GM12878 (cell line): ENCODE data around the gene GAP43. TPM values are rescaled to one million over a fixed set of nuclear protein-coding genes. Genes with fewer than 3 reads are reported as not detected.
A peak's percentile ranks its signal among the peaks of the same experiment; 100 is the strongest.

Experiments
- ATAC-seq: fragments of 200-7000 bp; cut with Tn5 transposase; 3 replicates; pipeline ENCODE4 v1.9.1; 2020; ENCODE audit warnings: mild to moderate bottlenecking, moderate library complexity
- BruUV-seq: library from RNA; stranded (reverse); fragments of 400-500 nt; replicated peaks from 2 replicates; lab custom pipeline; 2021; lab: Mats Ljungman, UMichigan
- CTCF ChIA-PET: fragments of 300-600 bp; sonication (Branson Sonifier 250); formaldehyde crosslinking; extraction: SDS; loops from one replicate; lab custom pipeline; 2021; ENCODE audit warnings: inconsistent platforms; lab: Yijun Ruan, JAX
- POLR2A ChIA-PET: fragments of 350-600 bp; formaldehyde crosslinking; extraction: SDS; loops from one replicate; lab custom pipeline; 2021; ENCODE audit warnings: inconsistent platforms; lab: Charles Lee
- RAD21 ChIA-PET: fragments of 300-600 bp; sonication (Branson Sonifier 250); formaldehyde crosslinking; loops from one replicate; lab custom pipeline; 2023; ENCODE audit warnings: antibody characterized with exemption; ENCODE audit not compliant: unreplicated experiment; lab: Charles Lee
- SMC1A ChIA-PET: fragments of 300-600 bp; sonication (Branson Sonifier 250); formaldehyde crosslinking; loops from one replicate; lab custom pipeline; 2023; ENCODE audit not compliant: unreplicated experiment, uncharacterized antibody; lab: Charles Lee
- DNase-seq: peaks from one replicate; pipeline ENCODE4 v3.0.0-alpha.2; 2011; ENCODE audit warnings: low read depth, low spot score
- FAIRE-seq: peaks from 3 replicates; lab custom pipeline; 2011; peaks lifted over from hg19 to GRCh38; lab: Jason Lieb, UNC
- H2AFZ ChIP-seq: 2 replicates; pipeline ENCODE4 v1.6.0; 2011; ENCODE audit warnings: low read depth, low read length, control low read depth; ENCODE audit not compliant: control insufficient read depth
- H3K27ac ChIP-seq: 2 replicates; pipeline ENCODE4 v1.5.1; 2011; ENCODE audit warnings: control low read depth; ENCODE audit not compliant: control insufficient read depth, insufficient read depth
- H3K27me3 ChIP-seq, 2 experiments: replicated peaks in 1 of 2; 2 replicates each; pipeline versions ENCODE4 v1.6.0 to v1.6.1; 2011; ENCODE audit warnings: low read length in 1 of 2; ENCODE audit not compliant: control insufficient read depth in 2 of 2, insufficient read depth in 2 of 2
- H3K36me3 ChIP-seq, 2 experiments: 2 replicates each; pipeline ENCODE4 v1.5.1; 2011; ENCODE audit warnings: low read length in 1 of 2; ENCODE audit not compliant: control insufficient read depth in 2 of 2, insufficient read depth in 2 of 2
- H3K4me1 ChIP-seq: 2 replicates; pipeline ENCODE4 v1.6.1; 2011; ENCODE audit warnings: mild to moderate bottlenecking, low read length, moderate library complexity, mixed read lengths; ENCODE audit not compliant: control insufficient read depth, insufficient read depth
- H3K4me2 ChIP-seq: 2 replicates; pipeline ENCODE4 v1.6.0; 2011; ENCODE audit warnings: control low read depth; ENCODE audit not compliant: control insufficient read depth, insufficient read depth
- H3K4me3 ChIP-seq: fragments of 200-600 bp; sonication (generic); 2 replicates; pipeline ENCODE4 v1.5.1; 2016
- H3K79me2 ChIP-seq: 2 replicates; pipeline ENCODE4 v1.6.0; 2011; ENCODE audit warnings: low read length; ENCODE audit not compliant: control insufficient read depth, insufficient read depth
- H3K9ac ChIP-seq: 2 replicates; pipeline ENCODE4 v1.8.0; 2011; ENCODE audit warnings: low read length, control low read depth, mixed read lengths; ENCODE audit not compliant: control insufficient read depth, insufficient read depth
- H3K9me3 ChIP-seq: replicated peaks from 3 replicates; pipeline ENCODE4 v1.5.1; 2011; ENCODE audit warnings: mild to moderate bottlenecking, low read length; ENCODE audit not compliant: control insufficient read depth, insufficient read depth
- H4K20me1 ChIP-seq: 2 replicates; pipeline ENCODE4 v1.6.0; 2011; ENCODE audit not compliant: control insufficient read depth, insufficient read depth
- ATF2 ChIP-seq: IDR thresholded peaks from 2 replicates; pipeline ENCODE4 v1.6.1; 2012; ENCODE audit warnings: low read length, inconsistent platforms
- CHD4 ChIP-seq: fragments of 200-600 bp; sonication (generic); IDR thresholded peaks from 2 replicates; pipeline ENCODE4 v1.6.1; 2016; ENCODE audit warnings: mild to moderate bottlenecking
- EED ChIP-seq: sonication (generic); IDR thresholded peaks from 2 replicates; pipeline ENCODE4 v1.6.1; 2016; ENCODE audit warnings: antibody characterized with exemption, low read depth
- ETV6 ChIP-seq, 2 experiments: fragments of 450-650 bp in 1 of 2; IDR thresholded peaks in 1 of 2; conservative IDR thresholded peaks in 1 of 2; 2 replicates each; pipeline ENCODE4 v1.6.1; 2014; ENCODE audit warnings: antibody characterized with exemption in 1 of 2, borderline replicate concordance in 1 of 2, low read depth in 1 of 2, mild to moderate bottlenecking in 1 of 2, moderate library complexity in 1 of 2
- FOXM1 ChIP-seq: IDR thresholded peaks from 2 replicates; pipeline ENCODE4 v1.6.1; 2012; ENCODE audit warnings: low read depth, mild to moderate bottlenecking, inconsistent platforms, low read length, moderate library complexity
- GABPA ChIP-seq: IDR thresholded peaks from 2 replicates; pipeline ENCODE4 v1.6.1; 2014; ENCODE audit warnings: antibody characterized with exemption, low read depth, mild to moderate bottlenecking, inconsistent platforms
- KLF5 ChIP-seq: fragments of 450-650 bp; IDR thresholded peaks from 2 replicates; pipeline ENCODE4 v1.6.1; 2014; ENCODE audit warnings: mild to moderate bottlenecking; ENCODE audit not compliant: partially characterized antibody
- MEF2A ChIP-seq: IDR thresholded peaks from 2 replicates; pipeline ENCODE4 v1.6.1; 2011; ENCODE audit warnings: low read depth, mild to moderate bottlenecking, low read length, moderate library complexity; ENCODE audit not compliant: insufficient read depth
- NFIC ChIP-seq: IDR thresholded peaks from 2 replicates; pipeline ENCODE4 v1.6.1; 2012; ENCODE audit warnings: low read depth, mild to moderate bottlenecking, inconsistent platforms, low read length, moderate library complexity
- NR2C2 ChIP-seq: IDR thresholded peaks from 2 replicates; pipeline ENCODE4 v1.6.1; 2011; ENCODE audit warnings: borderline replicate concordance, low read depth; ENCODE audit not compliant: control insufficient read depth, insufficient read length
- NR2F1 ChIP-seq: fragments of 450-650 bp; conservative IDR thresholded peaks from 2 replicates; pipeline ENCODE4 v1.6.1; 2017; ENCODE audit warnings: mild to moderate bottlenecking
- POLR2AphosphoS2 ChIP-seq: IDR thresholded peaks from 2 replicates; pipeline ENCODE4 v1.6.1; 2011; ENCODE audit warnings: low read depth, mild to moderate bottlenecking, low read length, improper control_type of control experiment, moderate library complexity
- POU2F2 ChIP-seq: IDR thresholded peaks from 3 replicates; pipeline ENCODE4 v1.6.1; 2011; ENCODE audit warnings: low read depth, mild to moderate bottlenecking, low read length, borderline replicate concordance
- RAD21 ChIP-seq: IDR thresholded peaks from 2 replicates; pipeline ENCODE4 v1.6.1; 2011; ENCODE audit warnings: mild to moderate bottlenecking, low read depth, low read length, moderate library complexity; ENCODE audit not compliant: insufficient read depth
- RB1 ChIP-seq: fragments of 450-650 bp; formaldehyde crosslinking; IDR thresholded peaks from 2 replicates; pipeline ENCODE4 v1.6.1; 2017; ENCODE audit warnings: mild to moderate bottlenecking, borderline replicate concordance
- SRF ChIP-seq, 2 experiments: IDR thresholded peaks; 2 replicates each; pipeline ENCODE4 v1.6.1; 2011; ENCODE audit warnings: low read depth in 2 of 2, low read length in 2 of 2, mild to moderate bottlenecking in 1 of 2, moderate library complexity in 1 of 2
- WGBS: methylation state at CpG from one replicate; pipeline ENCODE4 v1.1.6; 2016; ENCODE audit warnings: low lambda C conversion rate; ENCODE audit not compliant: insufficient replicate concordance, insufficient coverage; ENCODE audit errors: missing lambda C conversion rate; 5-methylcytosine and 5-hydroxymethylcytosine counted together
- in situ Hi-C: fragments of 300-500 bp; cut with MboI; formaldehyde crosslinking; loops from 9 replicates; pipeline ENCODE4 v1.14.3; 2018; ENCODE audit warnings: mixed read lengths
- intact Hi-C: fragments of 100-400 bp; cut with micrococcal nuclease; formaldehyde crosslinking; loops from one replicate; pipeline ENCODE4 v1.14.2; 2022; ENCODE audit not compliant: unreplicated experiment
- polyA plus RNA-seq, 11 experiments: library from polyadenylated mRNA; depleted of rRNA in 4 of 11; unstranded in 6 of 11; stranded (reverse) in 5 of 11; fragments of >200 nt; fragmentation: Nextera tagmentation in 4 of 11; fragmentation: Illumina TruSeq in 1 of 11; extraction: Ambion mirVana in 4 of 11; extraction: Trizol in 1 of 11; gene quantifications; 1 replicate in 1 of 11; 2 replicates in 10 of 11; pipeline versions ENCODE4 v1.2.1 to v1.2.3, GENCODE V29; 2011 to 2016; ENCODE audit warnings: inconsistent platforms in 2 of 11, missing spikeins in 2 of 11, low read depth in 1 of 11
- total RNA-seq, 4 experiments: library from RNA; depleted of rRNA in 3 of 4; stranded (reverse); fragments of >200 nt in 3 of 4; fragmentation: Illumina TruSeq in 1 of 4; extraction: Trizol in 1 of 4; gene quantifications; 2 replicates each; pipeline versions ENCODE4 v1.2.1 to v1.2.3, GENCODE V29; 2013 to 2021

GAP43 gene
- total and polyA plus RNA-seq, 10 of the 15 experiments (the other 5 are each of a cell fraction or from before 2014, with no cell fraction given): 0.06 to 0.16 TPM; not detected in 8

GRCh38 chr3:115659253-115660220, 36.2 kb downstream of the GAP43 start:
- intact Hi-C loops: loop anchor here (2.0 kb wide), 1 partner anchor 513 kb away; the partner anchor contains the start of gene ZBTB20

More at GRCh38 chr3:115659253-115660220, 36.2 kb downstream of the GAP43 start:
- Histone ChIP-seq H3K27ac (peak overlapping the region; percentile 78; the same call in 1 of the 2 replicates), H3K4me3 (peak overlapping the region; percentile 77; the same call in 1 of the 2 replicates), H3K79me2 (no peaks in the 10 kb centered on the region), H3K36me3 (no peaks in the 10 kb centered on the region), H3K9me3 (no peaks in the 10 kb centered on the region), H4K20me1 (no peaks in the 10 kb centered on the region), H3K27me3 (peaks cover 0 to 2% of the 10 kb centered on the region in 2 experiments; a peak in 2 of 4 replicates), H3K4me2 (peak overlapping the region; percentile 97; the same call in 1 of the 2 replicates), H3K4me1 (peaks cover 15% of the 10 kb centered on the region), H2AFZ (peak overlapping the region; percentile 86), H3K9ac (peak overlapping the region; percentile 73; the same call in 1 of the 2 replicates)
- no peak for FAIRE-seq
- RAD21 ChIA-PET: interaction anchor here (0.7 to 1.4 kb wide), 3 partner anchors 8 to 31 kb away, joined by 3 read pairs; no protein-coding TSS in a partner anchor
- ATAC-seq: peak; percentile 26
- in situ Hi-C loops: no loop called here
- BruUV-seq: no TSS peak
- SMC1A ChIA-PET: interaction anchor here (0.9 to 3.0 kb wide), 2 partner anchors 9 to 11 kb away, joined by 3 to 10 read pairs; no protein-coding TSS in a partner anchor
- CTCF ChIA-PET: interaction anchor here (0.6 to 1.0 kb wide), 2 partner anchors 15 to 32 kb away, joined by 3 read pairs; no protein-coding TSS in a partner anchor
- no peak for TF ChIP-seq KLF5
- peak; percentile 84 for TF ChIP-seq MEF2A
- TF ChIP-seq ATF2: peak; percentile 35; the same call in 1 of the 2 replicates
- peak; percentile 58; the same call in 1 of the 2 replicates for TF ChIP-seq NFIC
- TF ChIP-seq RB1: no peak
- peak in 1 of 2 experiments; percentile 37; a peak in 1 of 4 replicates for TF ChIP-seq ETV6 (conservative IDR thresholded peaks at IDR 0.05 in 1 of 2, IDR thresholded peaks at IDR 0.05 in 1 of 2; ENCODE audit: borderline replicate concordance in 1 of 2, low read depth in 1 of 2)
- no peak for TF ChIP-seq POU2F2
- TF ChIP-seq GABPA: 0 out of 2 replicates have a peak, but pooled peaks have one; percentile 13
- TF ChIP-seq EED: 0 out of 2 replicates have a peak, but pooled peaks have one; percentile 2
- TF ChIP-seq CHD4: no peak
- TF ChIP-seq FOXM1: peak; percentile 38; the same call in 1 of the 2 replicates
- TF ChIP-seq SRF (IDR thresholded peaks at IDR 0.05; ENCODE audit: low read depth in 2 of 2, low read length in 2 of 2): 0 out of 4 replicates have a peak, but pooled peaks of 1 of the 2 experiments have one; percentile 49
- no peak for TF ChIP-seq POLR2AphosphoS2
- peak; percentile 10; the same call in 1 of the 2 replicates for TF ChIP-seq RAD21
- no peak for TF ChIP-seq NR2F1
- TF ChIP-seq NR2C2: no peak
- POLR2A ChIA-PET: no interaction called here
- 50% methylated on average over 12 of the region's 12 CpGs for WGBS
- DNase-seq: no peak
